Neural progenitor cell (in vitro differentiated cells): Measurements from ENCODE around the gene PDE1C.

Experiments used
- CTCF ChIP-seq: fragments of 200-600 bp; sonication (generic); IDR thresholded peaks from 2 replicates; pipeline ENCODE4 v1.5.1; 2017; ENCODE audit warnings: antibody characterized with exemption, mild to moderate bottlenecking
- EZH2 ChIP-seq: fragments of 200-600 bp; sonication (generic); IDR thresholded peaks from 2 replicates; pipeline ENCODE4 v1.6.1; 2017; ENCODE audit warnings: antibody characterized with exemption, mild to moderate bottlenecking, moderate library complexity

GRCh38 chr7:32069116-32069650 lies 1.0 kb downstream of the PDE1C start:
- TF ChIP-seq CTCF: no peak
- no peak for TF ChIP-seq EZH2
